HL-60 (cell line): Measurements from ENCODE around the gene CHSY1.
A peak's percentile ranks its signal among the peaks of the same experiment; 100 is the strongest.

Experiments
- DNase-seq, 2 experiments: peaks; one replicate each; pipeline ENCODE4 v3.0.0-alpha.2; 2010 to 2020; ENCODE audit warnings: low read depth in 1 of 2, low spot score in 1 of 2
- H3K27ac ChIP-seq: fragments of 250-450 bp; sonication (Bioruptor Pico); replicated peaks from 2 replicates; pipeline ENCODE4 v1.5.1; 2020; ENCODE audit warnings: mild to moderate bottlenecking, moderate library complexity
- H3K27me3 ChIP-seq: fragments of 250-450 bp; sonication (Bioruptor Pico); 2 replicates; pipeline ENCODE4 v1.5.1; 2021; ENCODE audit warnings: mild to moderate bottlenecking, moderate library complexity; ENCODE audit not compliant: insufficient read depth, poor library complexity, severe bottlenecking
- H3K4me3 ChIP-seq: replicated peaks from 2 replicates; pipeline ENCODE4 v1.5.1; 2011; ENCODE audit warnings: mild to moderate bottlenecking, control low read depth, low read length; ENCODE audit not compliant: insufficient read depth
- GABPA ChIP-seq: IDR thresholded peaks from 2 replicates; pipeline ENCODE4 v1.6.1; 2012; ENCODE audit warnings: low read depth
- POLR2AphosphoS5 ChIP-seq: IDR thresholded peaks from 2 replicates; pipeline ENCODE4 v1.6.1; 2012; ENCODE audit warnings: low read depth
- SPI1 ChIP-seq: IDR thresholded peaks from 2 replicates; pipeline ENCODE4 v1.6.1; 2012; ENCODE audit warnings: low read depth, mild to moderate bottlenecking, borderline replicate concordance
- TF ChIP-seq, protein P1 (sequence below): IDR thresholded peaks from 2 replicates; pipeline ENCODE4 v1.6.1; 2012; ENCODE audit warnings: low read depth; ENCODE audit not compliant: insufficient replicate concordance
- TF ChIP-seq, protein P2 (sequence below): IDR thresholded peaks from one replicate; pipeline ENCODE4 v1.5.1; 2011; ENCODE audit warnings: low read length, control low read depth, inconsistent platforms; ENCODE audit not compliant: insufficient read depth

CHSY1 gene

DNA sequence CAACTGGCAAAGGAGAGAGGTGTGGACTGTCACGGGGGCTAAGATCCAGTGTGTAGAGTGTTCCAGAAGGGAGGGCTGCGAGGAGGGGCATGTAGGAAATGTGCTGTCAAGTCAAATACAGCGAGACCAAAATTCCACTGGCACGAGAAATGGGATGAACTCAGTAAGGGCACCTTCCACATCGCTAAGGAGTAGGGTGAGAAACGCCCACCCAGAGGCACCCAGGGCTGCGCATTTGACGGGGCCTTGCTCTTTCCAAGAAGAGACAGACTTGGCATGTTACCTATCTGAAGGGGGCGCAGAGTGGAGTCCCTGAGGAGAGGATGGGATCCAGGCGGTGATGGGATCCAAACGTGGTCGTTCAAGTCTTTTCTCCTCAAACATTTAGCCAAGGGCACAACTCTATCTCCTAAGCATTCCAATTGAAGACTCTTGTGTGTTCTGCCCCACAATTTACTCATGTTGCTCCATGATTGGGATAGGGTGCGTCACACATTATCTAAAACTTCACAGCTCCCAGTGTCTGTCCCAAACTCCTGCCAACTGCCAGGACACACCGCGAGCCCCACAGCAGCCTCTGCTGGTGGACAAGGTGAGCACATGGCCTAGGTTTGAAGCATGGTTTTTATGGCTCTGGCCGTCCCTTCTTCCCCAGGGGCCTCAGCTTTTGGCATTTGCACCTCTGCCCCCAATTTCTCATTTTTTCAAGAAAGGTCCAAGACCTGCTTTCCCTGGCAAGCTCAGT, 17.8 kb upstream of the CHSY1 start:
- DNase-seq: no peak

DNA sequence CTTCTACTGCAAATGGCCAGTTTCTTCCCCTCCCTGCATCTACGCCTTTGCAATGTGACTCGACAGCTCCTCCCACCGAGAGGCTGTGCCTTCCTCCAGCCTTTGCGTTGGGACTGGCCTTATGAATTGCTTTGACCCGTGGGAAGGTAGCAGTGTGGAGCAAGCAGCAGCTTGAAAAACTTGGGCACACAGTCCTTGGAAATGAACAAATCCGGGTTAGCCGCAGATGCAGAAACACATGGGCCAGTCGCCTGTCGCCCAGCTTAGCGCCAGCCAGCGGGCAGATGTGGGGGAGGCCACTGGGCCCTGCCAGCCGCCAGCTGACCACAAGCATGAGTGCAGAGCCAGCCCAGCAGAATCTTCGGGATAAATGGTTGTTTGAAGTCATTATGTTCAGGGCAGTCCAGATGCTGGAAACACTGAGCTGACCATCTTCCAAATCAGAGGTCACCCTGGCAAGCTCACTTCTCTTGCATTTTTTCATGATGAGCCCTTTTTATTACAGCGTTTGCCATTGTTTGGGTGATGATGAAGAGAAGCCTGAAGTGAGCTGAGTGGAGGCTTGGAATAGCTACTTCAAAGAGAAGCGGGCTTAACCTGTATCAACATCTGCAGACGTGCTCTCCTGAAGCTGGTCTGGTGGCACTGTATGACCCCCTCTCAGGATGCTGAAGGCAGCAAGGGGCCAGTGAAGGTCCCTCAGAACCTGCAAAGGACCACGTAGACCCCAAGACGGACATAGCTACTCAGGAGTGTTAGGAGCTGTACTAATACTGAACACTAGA, 15.7 kb upstream of the CHSY1 start:
- DNase-seq: no peak

More for the DNA sequence above, 17.8 kb upstream of the CHSY1 start:
- TF ChIP-seq, protein P1, sequence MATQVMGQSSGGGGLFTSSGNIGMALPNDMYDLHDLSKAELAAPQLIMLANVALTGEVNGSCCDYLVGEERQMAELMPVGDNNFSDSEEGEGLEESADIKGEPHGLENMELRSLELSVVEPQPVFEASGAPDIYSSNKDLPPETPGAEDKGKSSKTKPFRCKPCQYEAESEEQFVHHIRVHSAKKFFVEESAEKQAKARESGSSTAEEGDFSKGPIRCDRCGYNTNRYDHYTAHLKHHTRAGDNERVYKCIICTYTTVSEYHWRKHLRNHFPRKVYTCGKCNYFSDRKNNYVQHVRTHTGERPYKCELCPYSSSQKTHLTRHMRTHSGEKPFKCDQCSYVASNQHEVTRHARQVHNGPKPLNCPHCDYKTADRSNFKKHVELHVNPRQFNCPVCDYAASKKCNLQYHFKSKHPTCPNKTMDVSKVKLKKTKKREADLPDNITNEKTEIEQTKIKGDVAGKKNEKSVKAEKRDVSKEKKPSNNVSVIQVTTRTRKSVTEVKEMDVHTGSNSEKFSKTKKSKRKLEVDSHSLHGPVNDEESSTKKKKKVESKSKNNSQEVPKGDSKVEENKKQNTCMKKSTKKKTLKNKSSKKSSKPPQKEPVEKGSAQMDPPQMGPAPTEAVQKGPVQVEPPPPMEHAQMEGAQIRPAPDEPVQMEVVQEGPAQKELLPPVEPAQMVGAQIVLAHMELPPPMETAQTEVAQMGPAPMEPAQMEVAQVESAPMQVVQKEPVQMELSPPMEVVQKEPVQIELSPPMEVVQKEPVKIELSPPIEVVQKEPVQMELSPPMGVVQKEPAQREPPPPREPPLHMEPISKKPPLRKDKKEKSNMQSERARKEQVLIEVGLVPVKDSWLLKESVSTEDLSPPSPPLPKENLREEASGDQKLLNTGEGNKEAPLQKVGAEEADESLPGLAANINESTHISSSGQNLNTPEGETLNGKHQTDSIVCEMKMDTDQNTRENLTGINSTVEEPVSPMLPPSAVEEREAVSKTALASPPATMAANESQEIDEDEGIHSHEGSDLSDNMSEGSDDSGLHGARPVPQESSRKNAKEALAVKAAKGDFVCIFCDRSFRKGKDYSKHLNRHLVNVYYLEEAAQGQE: no peak
- TF ChIP-seq, protein P2, sequence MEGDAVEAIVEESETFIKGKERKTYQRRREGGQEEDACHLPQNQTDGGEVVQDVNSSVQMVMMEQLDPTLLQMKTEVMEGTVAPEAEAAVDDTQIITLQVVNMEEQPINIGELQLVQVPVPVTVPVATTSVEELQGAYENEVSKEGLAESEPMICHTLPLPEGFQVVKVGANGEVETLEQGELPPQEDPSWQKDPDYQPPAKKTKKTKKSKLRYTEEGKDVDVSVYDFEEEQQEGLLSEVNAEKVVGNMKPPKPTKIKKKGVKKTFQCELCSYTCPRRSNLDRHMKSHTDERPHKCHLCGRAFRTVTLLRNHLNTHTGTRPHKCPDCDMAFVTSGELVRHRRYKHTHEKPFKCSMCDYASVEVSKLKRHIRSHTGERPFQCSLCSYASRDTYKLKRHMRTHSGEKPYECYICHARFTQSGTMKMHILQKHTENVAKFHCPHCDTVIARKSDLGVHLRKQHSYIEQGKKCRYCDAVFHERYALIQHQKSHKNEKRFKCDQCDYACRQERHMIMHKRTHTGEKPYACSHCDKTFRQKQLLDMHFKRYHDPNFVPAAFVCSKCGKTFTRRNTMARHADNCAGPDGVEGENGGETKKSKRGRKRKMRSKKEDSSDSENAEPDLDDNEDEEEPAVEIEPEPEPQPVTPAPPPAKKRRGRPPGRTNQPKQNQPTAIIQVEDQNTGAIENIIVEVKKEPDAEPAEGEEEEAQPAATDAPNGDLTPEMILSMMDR: peak; percentile 14
- no peaks in the 10 kb centered on the region for H3K27me3 ChIP-seq
- no peak overlapping the region for H3K4me3 ChIP-seq
- H3K27ac ChIP-seq: no peak overlapping the region

DNA sequence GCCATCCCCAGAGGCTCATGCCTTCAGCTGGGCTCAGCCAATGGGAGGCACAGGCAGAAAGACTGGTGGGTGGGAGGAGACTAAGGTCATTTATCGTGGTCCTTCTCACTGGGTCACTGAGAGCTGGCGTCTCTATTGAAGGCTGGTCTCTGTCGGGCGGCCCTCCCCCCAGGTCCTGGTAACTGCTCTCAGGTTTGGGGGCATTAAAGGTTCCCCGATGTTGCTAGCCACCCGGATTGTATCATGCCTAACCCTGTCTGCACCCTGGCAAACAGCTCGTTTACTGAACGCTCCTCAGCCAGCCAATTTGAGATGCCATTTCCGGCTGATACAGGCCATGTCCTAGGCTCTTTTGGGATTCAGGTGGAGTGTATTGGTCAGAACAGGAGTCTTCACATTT, 14.9 kb upstream of the CHSY1 start:
- H3K27me3 ChIP-seq: no peaks in the 10 kb centered on the region
- no peak for DNase-seq
- H3K4me3 ChIP-seq: no peak overlapping the region
- H3K27ac ChIP-seq: no peak overlapping the region
- TF ChIP-seq POLR2AphosphoS5: no peak
- TF ChIP-seq GABPA: no peak
- TF ChIP-seq, protein P2: no peak
- no peak for TF ChIP-seq SPI1

More for the DNA sequence above, 15.7 kb upstream of the CHSY1 start:
- no peaks in the 10 kb centered on the region for H3K27me3 ChIP-seq
- no peak for TF ChIP-seq SPI1
- TF ChIP-seq, protein P2: no peak
- TF ChIP-seq POLR2AphosphoS5: no peak
- TF ChIP-seq GABPA: no peak
- H3K4me3 ChIP-seq: no peak overlapping the region
- no peak overlapping the region for H3K27ac ChIP-seq

DNA sequence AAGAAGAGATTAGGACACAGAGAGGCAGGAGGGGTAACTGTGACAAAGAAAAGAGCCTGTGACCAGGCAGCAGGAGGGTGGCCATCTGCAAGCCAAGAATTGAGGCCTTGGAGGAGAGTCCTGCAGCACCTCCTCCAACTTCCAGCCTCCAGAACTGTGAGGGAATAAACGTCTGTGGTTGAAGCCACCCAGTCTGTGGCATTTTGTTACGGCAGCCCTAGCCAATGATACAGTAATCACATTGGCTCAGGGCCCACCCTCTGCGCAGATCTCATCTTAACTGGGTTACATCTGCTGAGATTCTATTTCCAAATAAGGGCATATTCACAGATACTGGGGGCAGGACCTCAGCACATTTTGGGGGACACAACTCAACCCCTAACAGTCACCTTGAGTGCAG, 14.2 kb upstream of the CHSY1 start:
- DNase-seq: no peak
- H3K27ac ChIP-seq: no peak overlapping the region
- H3K27me3 ChIP-seq: no peaks in the 10 kb centered on the region
- no peak overlapping the region for H3K4me3 ChIP-seq
- TF ChIP-seq, protein P2: no peak
- TF ChIP-seq POLR2AphosphoS5 (no peak), GABPA (no peak), SPI1 (no peak)
- TF ChIP-seq, protein P1: no peak
